ENCODE results near the gene ALLC. TPM values are rescaled to one million over a fixed set of nuclear protein-coding genes. Genes with fewer than 3 reads are reported as not detected.
A peak's percentile ranks its signal among the peaks of the same experiment; 100 is the strongest.

The ALLC gene
- total RNA-seq, 1 donor from 2014 or later, result not detected

GRCh38 chr2:3645745-3646389 lies 12.1 kb upstream of the ALLC start:
- no peaks in the 10 kb centered on the region for H3K9me3 ChIP-seq
- no peaks in the 10 kb centered on the region for H3K36me3 ChIP-seq
- no peak for TF ChIP-seq CTCF (IDR thresholded peaks at IDR 0.05)
- no peaks in the 10 kb centered on the region for H3K4me1 ChIP-seq
- no peak overlapping the region for H3K4me3 ChIP-seq
- no peak overlapping the region for H3K27ac ChIP-seq
- DNase-seq, result peak; percentile 23
- ATAC-seq, result no peak
- intact Hi-C loops (cut with DNase I), result no loop called here
- no peaks in the 10 kb centered on the region for H3K27me3 ChIP-seq

GRCh38 chr2:3646446-3646845 lies 11.6 kb upstream of the ALLC start:
- Histone ChIP-seq H3K4me1 (no peaks in the 10 kb centered on the region), H3K4me3 (no peak overlapping the region), H3K27me3 (no peaks in the 10 kb centered on the region), H3K9me3 (no peaks in the 10 kb centered on the region), H3K27ac (no peak overlapping the region), H3K36me3 (no peaks in the 10 kb centered on the region)
- DNase-seq, result peak; percentile 8
- TF ChIP-seq CTCF (IDR thresholded peaks at IDR 0.05), result no peak
- no peak for ATAC-seq
- intact Hi-C loops (cut with DNase I), result no loop called here

GRCh38 chr2:3647246-3647645 lies 10.8 kb upstream of the ALLC start:
- no peak for TF ChIP-seq CTCF (IDR thresholded peaks at IDR 0.05)
- intact Hi-C loops (cut with DNase I), result no loop called here

GRCh38 chr2:3647831-3648651 lies 10.0 kb upstream of the ALLC start:
- no peaks in the 10 kb centered on the region for H3K9me3 ChIP-seq
- no peak overlapping the region for H3K4me3 ChIP-seq
- ATAC-seq (no peak), DNase-seq (no peak)
- no peak overlapping the region for H3K27ac ChIP-seq
- H3K4me1 ChIP-seq, result peaks cover 5% of the 10 kb centered on the region
- H3K27me3 ChIP-seq, result no peaks in the 10 kb centered on the region
- H3K36me3 ChIP-seq, result no peaks in the 10 kb centered on the region
- no peak for TF ChIP-seq CTCF (IDR thresholded peaks at IDR 0.05)
- intact Hi-C loops (cut with DNase I), result no loop called here

More at GRCh38 chr2:3647246-3647645, 10.8 kb upstream of the ALLC start:
- DNase-seq (no peak), ATAC-seq (no peak)
- Histone ChIP-seq H3K27ac (no peak overlapping the region), H3K36me3 (no peaks in the 10 kb centered on the region), H3K4me1 (peaks cover 5% of the 10 kb centered on the region), H3K9me3 (no peaks in the 10 kb centered on the region), H3K4me3 (no peak overlapping the region), H3K27me3 (no peaks in the 10 kb centered on the region)

- H3K27me3 ChIP-seq, result no peaks in the 10 kb centered on the region
- TF ChIP-seq CTCF (IDR thresholded peaks at IDR 0.05), result no peak
- H3K36me3 ChIP-seq, result no peaks in the 10 kb centered on the region
- H3K9me3 ChIP-seq, result no peaks in the 10 kb centered on the region
- intact Hi-C loops (cut with DNase I), result no loop called here
- peaks cover 5% of the 10 kb centered on the region for H3K4me1 ChIP-seq
- H3K27ac ChIP-seq, result no peak overlapping the region
- ATAC-seq (no peak), DNase-seq (no peak)
- no peak overlapping the region for H3K4me3 ChIP-seq
Measured at GRCh38 chr2:3648652-3649177, 9.3 kb upstream of the ALLC start.

Data from upper lobe of right lung (tissue), 1 donor.